ENCODE results near the gene CCDC27. TPM values are rescaled to one million over a fixed set of nuclear protein-coding genes. Genes with fewer than 3 reads are reported as not detected.
"Not testable (repeated sequence)": the region's sequence is repeated elsewhere in the genome, so short reads cannot be mapped to it uniquely, and the experiment has no call there.

The CCDC27 gene
- total RNA-seq, 1 donor from 2014 or later: not detected

DNA sequence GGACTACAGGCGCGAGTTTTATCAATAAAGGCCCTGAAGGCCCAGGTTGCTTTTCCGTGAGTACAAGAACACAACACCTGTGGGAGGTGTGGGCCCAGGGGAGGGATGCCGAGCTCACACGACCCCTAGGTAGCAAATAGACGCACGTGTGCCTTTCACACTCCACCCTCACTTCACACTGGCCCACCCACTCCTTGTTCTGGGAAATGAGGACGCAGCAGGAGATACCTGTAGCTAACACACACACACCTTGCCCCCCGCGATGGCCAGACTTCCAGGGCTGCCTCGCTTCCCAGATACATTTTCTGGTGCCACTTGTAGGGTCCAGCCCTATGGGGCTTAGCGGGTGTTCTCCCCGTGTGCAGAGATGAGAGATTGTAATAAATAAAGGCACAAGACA, 4.3 kb upstream of the CCDC27 start:
- H3K4me3 Mint-ChIP-seq (ENCODE audit: unreplicated experiment): peak overlapping the region; percentile 81
- no peak for DNase-seq (ENCODE audit: low read depth)
- no peaks in the 10 kb centered on the region for H3K9me3 Mint-ChIP-seq (ENCODE audit: unreplicated experiment)
- Histone ChIP-seq H3K79me2 (ENCODE audit: insufficient read depth, low read length) (peaks cover 3% of the 10 kb centered on the region), H3K4me2 (ENCODE audit: low read length) (peak overlapping the region; percentile 87), H3K4me1 (ENCODE audit: insufficient read depth, low read length) (peaks cover 3% of the 10 kb centered on the region), H3K36me3 (ENCODE audit: insufficient read depth, low read length) (no peaks in the 10 kb centered on the region), H3K27ac (ENCODE audit: low read depth, low read length) (no peak overlapping the region), H4K20me1 (ENCODE audit: insufficient read depth, low read length) (peaks cover 19% of the 10 kb centered on the region), H2AFZ (ENCODE audit: low read depth, low read length) (peak overlapping the region; percentile 75), H3K27me3 (ENCODE audit: insufficient read depth, low read length) (peaks cover 11% of the 10 kb centered on the region), H3K4me3 (ENCODE audit: insufficient read depth, low read depth, low read length) (no peak overlapping the region), H3K9me3 (ENCODE audit: insufficient read depth, low read depth, low read length) (no peaks in the 10 kb centered on the region), H3K9ac (ENCODE audit: low read length) (no peak overlapping the region)
- no peak for FAIRE-seq
- peak overlapping the region; percentile 34 for H3K27ac Mint-ChIP-seq (ENCODE audit: unreplicated experiment)
- TF ChIP-seq EZH2 (IDR thresholded peaks at IDR 0.05; ENCODE audit: insufficient read depth, low read length): no peak
- TF ChIP-seq, protein P1, sequence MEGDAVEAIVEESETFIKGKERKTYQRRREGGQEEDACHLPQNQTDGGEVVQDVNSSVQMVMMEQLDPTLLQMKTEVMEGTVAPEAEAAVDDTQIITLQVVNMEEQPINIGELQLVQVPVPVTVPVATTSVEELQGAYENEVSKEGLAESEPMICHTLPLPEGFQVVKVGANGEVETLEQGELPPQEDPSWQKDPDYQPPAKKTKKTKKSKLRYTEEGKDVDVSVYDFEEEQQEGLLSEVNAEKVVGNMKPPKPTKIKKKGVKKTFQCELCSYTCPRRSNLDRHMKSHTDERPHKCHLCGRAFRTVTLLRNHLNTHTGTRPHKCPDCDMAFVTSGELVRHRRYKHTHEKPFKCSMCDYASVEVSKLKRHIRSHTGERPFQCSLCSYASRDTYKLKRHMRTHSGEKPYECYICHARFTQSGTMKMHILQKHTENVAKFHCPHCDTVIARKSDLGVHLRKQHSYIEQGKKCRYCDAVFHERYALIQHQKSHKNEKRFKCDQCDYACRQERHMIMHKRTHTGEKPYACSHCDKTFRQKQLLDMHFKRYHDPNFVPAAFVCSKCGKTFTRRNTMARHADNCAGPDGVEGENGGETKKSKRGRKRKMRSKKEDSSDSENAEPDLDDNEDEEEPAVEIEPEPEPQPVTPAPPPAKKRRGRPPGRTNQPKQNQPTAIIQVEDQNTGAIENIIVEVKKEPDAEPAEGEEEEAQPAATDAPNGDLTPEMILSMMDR (IDR thresholded peaks at IDR 0.05; ENCODE audit: insufficient read depth, low read depth, low read length): no peak
- peaks cover 12% of the 10 kb centered on the region for H3K27me3 Mint-ChIP-seq (ENCODE audit: low read depth, unreplicated experiment)
- H3K36me3 Mint-ChIP-seq (ENCODE audit: low read depth, unreplicated experiment): peaks cover 2% of the 10 kb centered on the region
- no peaks in the 10 kb centered on the region for H3K4me1 Mint-ChIP-seq (ENCODE audit: low read depth, unreplicated experiment)

DNA sequence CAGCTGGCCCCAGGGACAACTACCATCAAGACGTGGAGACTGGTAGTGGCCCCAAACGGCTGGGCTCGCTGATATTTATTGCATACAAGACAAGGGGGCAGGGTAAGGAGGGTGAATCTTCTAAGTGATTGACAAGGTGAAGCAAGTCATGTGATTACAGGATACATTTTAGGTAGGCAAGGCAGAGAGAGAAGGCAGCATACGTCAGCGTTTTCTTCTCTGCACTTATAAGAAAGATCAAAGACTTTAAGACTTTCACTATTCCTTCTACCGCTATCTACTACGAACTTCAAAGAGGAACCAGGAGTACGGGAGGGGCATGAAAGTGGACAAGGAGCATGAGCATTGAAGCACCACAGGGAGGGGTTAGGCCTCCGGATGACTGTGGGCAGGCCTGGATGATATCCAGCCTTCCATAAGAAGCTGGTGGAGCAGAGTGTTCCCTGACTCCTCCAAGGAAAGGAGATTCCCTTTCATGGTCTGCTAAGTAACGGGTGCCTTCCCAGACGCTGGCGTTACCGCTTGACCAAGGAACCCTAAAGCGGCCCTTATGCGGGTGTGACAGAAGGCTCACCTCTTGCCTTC, 3.8 kb upstream of the CCDC27 start:
- Mint-ChIP-seq H3K4me3 (ENCODE audit: unreplicated experiment) (peak overlapping the region; percentile 81), H3K27me3 (ENCODE audit: low read depth, unreplicated experiment) (peaks cover 12% of the 10 kb centered on the region)
- FAIRE-seq; H3K27ac Mint-ChIP-seq (ENCODE audit: unreplicated experiment); H3K4me3 ChIP-seq (ENCODE audit: insufficient read depth, low read depth, low read length); H3K4me1 Mint-ChIP-seq (ENCODE audit: low read depth, unreplicated experiment); H3K36me3 Mint-ChIP-seq (ENCODE audit: low read depth, unreplicated experiment); H3K36me3 ChIP-seq (ENCODE audit: insufficient read depth, low read length); H3K4me2 ChIP-seq (ENCODE audit: low read length); H3K9ac ChIP-seq (ENCODE audit: low read length); DNase-seq (ENCODE audit: low read depth); H3K27ac ChIP-seq (ENCODE audit: low read depth, low read length); H2AFZ ChIP-seq (ENCODE audit: low read depth, low read length); H3K79me2 ChIP-seq (ENCODE audit: insufficient read depth, low read length); H3K9me3 ChIP-seq (ENCODE audit: insufficient read depth, low read depth, low read length); H3K9me3 Mint-ChIP-seq (ENCODE audit: unreplicated experiment); H3K4me1 ChIP-seq (ENCODE audit: insufficient read depth, low read length): not testable (repeated sequence)
- Histone ChIP-seq H4K20me1 (ENCODE audit: insufficient read depth, low read length) (peaks cover 14% of the 10 kb centered on the region), H3K27me3 (ENCODE audit: insufficient read depth, low read length) (peaks cover 11% of the 10 kb centered on the region)

- FAIRE-seq (no peak), DNase-seq (ENCODE audit: low read depth) (no peak)
- Histone ChIP-seq H3K4me3 (ENCODE audit: insufficient read depth, low read depth, low read length) (no peak overlapping the region), H3K4me1 (ENCODE audit: insufficient read depth, low read length) (peaks cover 3% of the 10 kb centered on the region), H3K27ac (ENCODE audit: low read depth, low read length) (no peak overlapping the region), H3K9ac (ENCODE audit: low read length) (no peak overlapping the region), H3K4me2 (ENCODE audit: low read length) (no peak overlapping the region), H4K20me1 (ENCODE audit: insufficient read depth, low read length) (peaks cover 13% of the 10 kb centered on the region), H3K27me3 (ENCODE audit: insufficient read depth, low read length) (peaks cover 11% of the 10 kb centered on the region), H3K36me3 (ENCODE audit: insufficient read depth, low read length) (no peaks in the 10 kb centered on the region), H2AFZ (ENCODE audit: low read depth, low read length) (no peak overlapping the region), H3K79me2 (ENCODE audit: insufficient read depth, low read length) (peaks cover 3% of the 10 kb centered on the region), H3K9me3 (ENCODE audit: insufficient read depth, low read depth, low read length) (no peaks in the 10 kb centered on the region)
- no peak overlapping the region for H3K27ac Mint-ChIP-seq (ENCODE audit: unreplicated experiment)
- H3K4me3 Mint-ChIP-seq (ENCODE audit: unreplicated experiment): no peak overlapping the region
- H3K4me1 Mint-ChIP-seq (ENCODE audit: low read depth, unreplicated experiment): no peaks in the 10 kb centered on the region
- no peaks in the 10 kb centered on the region for H3K9me3 Mint-ChIP-seq (ENCODE audit: unreplicated experiment)
- H3K27me3 Mint-ChIP-seq (ENCODE audit: low read depth, unreplicated experiment): peaks cover 12% of the 10 kb centered on the region
- no peak for TF ChIP-seq EZH2 (IDR thresholded peaks at IDR 0.05; ENCODE audit: insufficient read depth, low read length)
- TF ChIP-seq, protein P1 (IDR thresholded peaks at IDR 0.05; ENCODE audit: insufficient read depth, low read depth, low read length): no peak
- H3K36me3 Mint-ChIP-seq (ENCODE audit: low read depth, unreplicated experiment): peaks cover 2% of the 10 kb centered on the region
Observed at GRCh38 chr1:3749512-3749911, 2.7 kb upstream of the CCDC27 start.
